HAP-1 (cell line): ENCODE results near the gene IRGM.
"Not testable (repeated sequence)": the region's sequence is repeated elsewhere in the genome, so short reads cannot be mapped to it uniquely, and the experiment has no call there.

ENCODE experiments used
- DNase-seq, 2 experiments: peaks; one replicate each; pipeline ENCODE4 v3.0.0-alpha.2; 2016 to 2020; ENCODE audit warnings: low spot score in 2 of 2
- H3K27me3 ChIP-seq: fragments of 250-450 bp; sonication (Bioruptor Pico); 2 replicates; pipeline ENCODE4 v1.5.1; 2020; ENCODE audit warnings: low read depth, mild to moderate bottlenecking, moderate library complexity
- H3K36me3 ChIP-seq: fragments of 250-450 bp; sonication (Bioruptor Pico); replicated peaks from 2 replicates; pipeline ENCODE4 v1.5.1; 2020; ENCODE audit warnings: mild to moderate bottlenecking
- H3K4me1 ChIP-seq: fragments of 250-450 bp; sonication (Bioruptor Pico); 2 replicates; pipeline ENCODE4 v1.5.1; 2020; ENCODE audit warnings: mild to moderate bottlenecking
- H3K4me3 ChIP-seq: fragments of 250-450 bp; sonication (Bioruptor Pico); 2 replicates; pipeline ENCODE4 v1.5.1; 2020; ENCODE audit warnings: mild to moderate bottlenecking, moderate library complexity
- H3K9me3 ChIP-seq: fragments of 250-450 bp; sonication (Bioruptor Pico); 2 replicates; pipeline ENCODE4 v1.5.1; 2020; ENCODE audit warnings: mild to moderate bottlenecking, moderate library complexity
- in situ Hi-C: fragments of 300-500 bp; cut with MboI; formaldehyde crosslinking; loops from 3 replicates; pipeline ENCODE4 v1.14.3; 2020; ENCODE audit warnings: low sequenced_read_pairs, inconsistent platforms, mixed read lengths

The IRGM gene, protein sequence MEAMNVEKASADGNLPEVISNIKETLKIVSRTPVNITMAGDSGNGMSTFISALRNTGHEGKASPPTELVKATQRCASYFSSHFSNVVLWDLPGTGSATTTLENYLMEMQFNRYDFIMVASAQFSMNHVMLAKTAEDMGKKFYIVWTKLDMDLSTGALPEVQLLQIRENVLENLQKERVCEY

DNA sequence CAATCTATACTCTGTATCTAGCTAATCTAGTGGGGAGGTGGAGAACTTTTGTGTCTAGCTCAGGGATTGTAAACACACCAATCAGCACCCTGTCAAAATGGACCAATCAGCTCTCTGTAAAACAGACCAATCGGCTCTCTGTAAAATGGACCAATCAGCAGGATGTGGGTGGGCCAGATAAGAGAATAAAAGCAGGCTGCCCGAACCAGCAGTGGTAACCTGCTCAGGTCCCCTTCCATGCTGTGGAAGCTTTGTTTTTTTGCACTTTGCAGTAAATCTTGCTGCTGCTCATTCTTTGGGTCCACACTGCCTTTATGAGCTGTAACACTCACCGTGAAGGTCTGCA is at the start of gene IRGM:
TSS of gene IRGM (plus strand) at position 214 of the 346 bp plus-strand sequence. CDS start 1,603 bp downstream, outside the sequence.
- in situ Hi-C loops, result loop anchor here (5.0 to 10.0 kb wide), 2 partner anchors 284 to 391 kb away; no protein-coding TSS in a partner anchor
- H3K4me3 ChIP-seq, H3K9me3 ChIP-seq, H3K36me3 ChIP-seq, DNase-seq, H3K4me1 ChIP-seq, H3K27me3 ChIP-seq: not testable (repeated sequence)

DNA sequence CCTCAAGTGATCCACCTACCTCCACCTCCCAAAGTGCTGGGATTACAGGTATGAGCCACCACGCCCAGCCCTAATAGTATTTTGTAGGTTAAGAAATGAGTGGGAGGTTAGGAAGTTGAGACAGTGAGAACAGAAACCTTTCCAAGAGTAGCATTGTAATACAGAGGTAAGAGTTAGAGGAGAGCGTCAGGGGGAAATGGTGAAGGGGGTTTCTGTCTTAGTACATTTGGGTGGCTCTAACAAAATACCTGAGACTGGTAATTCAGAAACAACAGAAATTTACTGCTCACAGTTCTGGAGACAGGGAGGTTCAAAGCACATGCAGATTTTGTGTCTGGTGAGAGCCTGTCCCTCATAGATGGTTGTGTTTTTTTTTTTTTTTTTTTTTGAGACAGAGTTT is 48.9 kb upstream of the IRGM start:
- in situ Hi-C loops, result loop anchor here (25.0 kb wide), 1 partner anchor 365 kb away; the partner anchor contains the start of gene ANXA6

DNA sequence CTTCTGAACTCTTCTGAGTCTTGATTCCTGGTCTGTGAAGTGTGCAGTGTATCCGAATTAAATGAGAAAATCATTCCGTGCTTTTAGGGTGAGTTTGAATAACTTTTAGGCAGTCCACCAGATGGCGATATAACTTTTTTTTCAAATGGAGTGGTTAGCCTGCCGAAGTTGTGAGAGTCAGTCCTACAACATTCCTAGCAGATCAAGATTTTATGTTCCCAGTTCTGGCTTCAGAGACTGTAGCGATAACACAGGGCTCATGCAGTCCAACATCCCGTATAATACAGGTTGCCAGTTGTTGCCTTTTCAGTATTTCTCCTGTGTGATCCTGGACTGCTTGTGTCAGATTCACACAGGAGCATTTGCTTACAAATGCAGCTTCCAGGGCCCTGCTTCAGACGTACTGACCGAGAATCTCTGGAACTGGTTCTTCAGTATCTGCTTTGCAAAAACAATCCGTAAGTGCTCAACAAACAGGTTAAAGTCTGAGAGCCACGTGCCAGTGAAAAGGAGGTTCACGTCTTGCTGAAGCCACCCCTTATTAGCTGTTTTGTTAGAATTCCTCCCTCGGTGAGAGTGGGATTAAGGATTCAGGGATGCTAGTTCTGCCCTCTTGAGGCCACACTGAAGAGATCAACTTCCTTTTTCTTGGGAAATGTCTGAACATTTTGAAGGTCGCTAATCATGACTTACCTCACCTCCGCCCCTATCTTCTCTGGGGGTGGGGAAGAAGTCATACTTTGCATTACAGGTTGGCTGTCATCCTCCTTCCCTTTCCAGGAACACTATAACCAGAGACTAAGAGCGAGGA is 45.0 kb upstream of the IRGM start:
- DNase-seq, result peak; percentile 52 to 79
- Histone ChIP-seq H3K27me3 (0 out of 2 replicates have a peak, but pooled peaks cover 2% of the 10 kb centered on the region), H3K4me3 (peak overlapping the region; percentile 21), H3K36me3 (no peaks in the 10 kb centered on the region), H3K4me1 (no peaks in the 10 kb centered on the region; the same call in none of the 2 replicates), H3K9me3 (no peaks in the 10 kb centered on the region)
- in situ Hi-C loops, result no loop called here

More for the DNA sequence above, 48.9 kb upstream of the IRGM start:
- no peak overlapping the region for H3K4me3 ChIP-seq
- DNase-seq, result no peak
- no peaks in the 10 kb centered on the region for H3K27me3 ChIP-seq
- no peaks in the 10 kb centered on the region for H3K9me3 ChIP-seq
- no peaks in the 10 kb centered on the region for H3K36me3 ChIP-seq
- H3K4me1 ChIP-seq, result no peaks in the 10 kb centered on the region; the same call in none of the 2 replicates

DNA sequence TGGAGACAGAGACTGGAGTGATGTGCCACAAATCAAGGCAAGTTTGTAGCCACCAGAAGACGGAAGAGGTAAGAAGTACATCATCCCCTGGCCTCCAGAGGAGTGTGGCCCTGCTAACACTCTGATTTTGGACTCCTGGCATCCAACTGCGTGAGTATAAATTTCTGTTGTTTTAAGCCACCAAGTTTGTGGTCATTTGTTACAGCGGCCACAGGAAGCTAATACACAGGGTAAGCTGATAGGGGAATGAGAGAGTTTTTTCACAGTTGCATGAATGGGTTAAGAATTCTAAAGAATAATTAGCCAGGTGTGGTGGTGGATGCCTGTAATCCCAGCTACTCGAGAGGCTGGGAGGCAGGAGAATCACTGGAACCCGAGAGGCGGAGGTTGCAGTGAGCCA is 41.9 kb upstream of the IRGM start:
- in situ Hi-C loops, result no loop called here
- Histone ChIP-seq H3K9me3 (no peaks in the 10 kb centered on the region), H3K27me3 (peaks cover 5% of the 10 kb centered on the region; the same call in 1 of the 2 replicates), H3K4me3 (no peak overlapping the region), H3K4me1 (no peaks in the 10 kb centered on the region; the same call in none of the 2 replicates), H3K36me3 (no peaks in the 10 kb centered on the region)
- no peak for DNase-seq

DNA sequence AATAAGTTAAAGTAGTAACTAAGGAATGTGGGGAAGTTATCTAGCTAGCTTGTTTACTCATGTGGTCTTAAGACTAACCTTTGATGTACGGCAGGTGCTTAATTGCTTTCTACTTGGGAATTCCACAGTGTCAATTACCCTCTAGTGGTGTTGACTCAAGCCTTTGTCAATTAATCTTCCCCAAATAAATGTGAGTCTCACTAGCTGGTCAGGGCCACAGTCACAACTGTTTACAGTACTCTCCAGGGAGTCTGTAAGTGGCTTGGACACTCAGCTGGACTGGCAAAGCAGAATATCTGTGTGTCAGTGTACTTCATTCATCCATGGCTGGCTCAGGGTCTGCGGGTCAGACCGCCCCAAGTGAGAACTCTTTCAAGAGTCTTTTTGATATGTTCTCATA is 37.0 kb upstream of the IRGM start:
- Histone ChIP-seq H3K36me3 (no peaks in the 10 kb centered on the region), H3K27me3 (peaks cover 5% of the 10 kb centered on the region; the same call in 1 of the 2 replicates), H3K4me1 (no peaks in the 10 kb centered on the region), H3K4me3 (no peak overlapping the region), H3K9me3 (no peaks in the 10 kb centered on the region)
- DNase-seq, result no peak
- in situ Hi-C loops, result no loop called here

DNA sequence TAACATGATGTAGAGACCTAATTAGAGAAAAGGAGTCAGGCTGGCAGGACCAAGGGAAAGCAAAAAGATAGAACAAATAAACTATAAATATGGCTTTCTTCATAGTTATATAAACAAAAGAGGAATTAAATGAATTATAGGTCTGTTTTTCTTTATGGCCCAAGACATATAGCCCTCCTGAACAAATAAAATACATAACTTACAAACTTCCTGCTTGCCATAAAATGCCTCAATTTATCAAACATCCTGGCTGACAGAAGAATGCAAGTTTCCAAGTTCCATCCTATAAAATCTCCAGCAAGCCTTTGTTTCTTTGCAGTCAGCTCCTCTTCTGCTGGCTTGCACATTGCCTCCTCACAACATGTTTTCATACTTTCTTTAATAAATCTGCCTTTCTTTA is 31.3 kb upstream of the IRGM start:
- DNase-seq, result no peak
- in situ Hi-C loops, result no loop called here
- Histone ChIP-seq H3K36me3 (no peaks in the 10 kb centered on the region), H3K27me3 (no peaks in the 10 kb centered on the region), H3K4me1 (no peaks in the 10 kb centered on the region), H3K4me3 (no peak overlapping the region), H3K9me3 (no peaks in the 10 kb centered on the region)

DNA sequence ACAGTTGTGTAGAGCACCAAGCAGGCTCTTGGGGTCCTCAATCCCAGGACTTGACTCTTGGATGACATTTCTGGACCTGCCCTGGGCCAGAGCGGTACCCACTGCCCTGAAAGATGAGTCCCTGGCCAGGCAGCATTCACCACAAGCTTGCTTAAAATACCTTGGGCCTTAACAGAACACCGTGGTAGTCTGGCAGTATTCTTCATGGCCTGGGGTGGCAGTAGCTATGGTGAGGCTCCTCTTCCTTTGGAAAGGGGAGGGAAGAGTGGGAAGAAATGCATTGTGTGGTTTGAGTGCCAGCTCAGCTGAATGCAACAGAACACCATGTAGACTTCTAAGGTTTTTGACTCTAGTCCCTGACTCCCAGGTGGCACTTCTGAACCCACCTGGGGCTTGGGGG is 29.4 kb upstream of the IRGM start:
- DNase-seq, result no peak
- no peaks in the 10 kb centered on the region for H3K36me3 ChIP-seq
- H3K9me3 ChIP-seq, result no peaks in the 10 kb centered on the region
- in situ Hi-C loops, result no loop called here
- no peaks in the 10 kb centered on the region for H3K4me1 ChIP-seq
- H3K4me3 ChIP-seq, result no peak overlapping the region
- H3K27me3 ChIP-seq, result no peaks in the 10 kb centered on the region

DNA sequence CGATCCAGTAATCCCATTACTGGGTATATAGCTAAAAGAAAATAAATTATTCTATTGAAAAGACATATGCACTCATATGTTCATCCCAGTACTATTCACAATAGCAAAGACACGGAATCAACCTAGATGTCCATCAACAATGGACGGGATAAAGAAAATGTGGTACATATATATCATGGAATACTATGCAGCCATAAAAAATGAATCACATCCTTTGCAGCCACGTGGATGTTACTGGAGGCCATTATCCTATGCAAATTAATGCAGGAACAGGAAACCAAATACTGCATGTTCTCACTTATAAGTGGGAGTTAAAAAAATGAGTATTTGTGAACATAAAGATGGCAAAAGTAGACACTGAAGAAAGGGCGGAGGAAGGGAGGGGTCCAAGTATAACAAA is 16.6 kb upstream of the IRGM start:
- Histone ChIP-seq H3K4me1 (no peaks in the 10 kb centered on the region), H3K36me3 (no peaks in the 10 kb centered on the region), H3K4me3 (no peak overlapping the region), H3K27me3 (0 out of 2 replicates have a peak, but pooled peaks cover 4% of the 10 kb centered on the region), H3K9me3 (no peaks in the 10 kb centered on the region)
- in situ Hi-C loops, result no loop called here
- DNase-seq, result no peak

DNA sequence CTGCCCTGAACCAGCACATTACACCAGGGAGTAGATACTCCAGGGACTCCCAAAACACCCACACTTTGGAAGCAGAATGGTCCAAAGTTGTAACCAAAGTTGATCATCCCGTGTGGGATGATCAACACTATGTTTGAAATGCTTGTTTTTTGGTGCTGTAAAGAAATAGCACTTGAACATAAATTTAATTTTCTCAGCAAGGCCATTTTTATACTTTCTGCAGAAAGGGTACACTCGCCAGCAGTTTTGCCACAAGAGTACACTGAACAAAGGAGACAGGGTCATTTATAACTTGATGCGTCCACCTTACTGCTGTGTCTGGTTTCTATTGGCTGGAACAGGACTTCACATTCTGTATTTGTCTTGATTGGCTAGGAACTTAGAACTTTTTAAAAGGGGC is 14.5 kb upstream of the IRGM start:
- H3K4me3 ChIP-seq, DNase-seq, H3K9me3 ChIP-seq, in situ Hi-C loops, H3K27me3 ChIP-seq, H3K36me3 ChIP-seq, H3K4me1 ChIP-seq: not testable (repeated sequence)

DNA sequence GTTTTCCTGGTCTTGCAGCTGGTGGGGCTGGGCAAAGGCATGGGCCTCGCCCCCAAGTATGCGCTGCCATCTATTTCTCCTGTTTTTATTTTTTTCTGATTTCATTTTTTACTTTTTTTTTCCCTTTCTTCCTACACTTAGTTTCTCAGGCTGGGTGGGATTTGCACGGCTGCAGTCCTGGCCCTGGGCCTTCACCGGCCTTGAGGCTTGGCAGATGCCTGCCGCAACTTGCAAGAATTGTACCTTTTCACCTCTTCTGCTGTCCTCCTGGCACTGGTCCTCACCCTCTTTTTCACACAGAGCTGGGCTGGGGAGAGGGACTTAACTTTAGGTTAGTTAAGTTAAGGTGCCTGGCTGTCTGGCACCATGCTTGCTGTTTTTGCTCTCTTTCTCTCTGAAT is 10.3 kb upstream of the IRGM start:
- Histone ChIP-seq H3K9me3 (no peaks in the 10 kb centered on the region; the same call in none of the 2 replicates), H3K27me3 (no peaks in the 10 kb centered on the region), H3K36me3 (no peaks in the 10 kb centered on the region), H3K4me3 (no peak overlapping the region), H3K4me1 (no peaks in the 10 kb centered on the region)
- in situ Hi-C loops, result no loop called here
- no peak for DNase-seq

DNA sequence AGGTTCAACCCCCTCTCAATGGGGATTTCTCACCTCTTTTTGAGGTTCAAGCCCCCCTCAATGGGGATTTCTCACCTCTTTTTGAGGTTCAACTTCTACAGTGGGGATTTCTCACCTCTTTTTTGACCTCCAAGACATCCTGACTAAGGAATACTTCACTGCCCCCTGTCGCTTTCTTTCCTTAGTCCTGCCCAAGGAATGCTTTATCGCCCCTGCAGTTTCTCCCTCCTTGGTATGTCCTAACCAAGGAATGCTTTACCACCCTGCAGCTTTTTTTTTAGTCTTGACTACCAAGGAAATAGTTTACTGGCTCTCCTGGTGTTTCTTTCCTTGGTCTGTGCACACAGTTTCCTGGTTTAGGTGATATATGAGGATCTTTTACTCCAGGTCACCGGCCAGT is 9.6 kb upstream of the IRGM start:
- no peak overlapping the region for H3K4me3 ChIP-seq
- H3K36me3 ChIP-seq, result no peaks in the 10 kb centered on the region
- in situ Hi-C loops, result no loop called here
- no peaks in the 10 kb centered on the region for H3K27me3 ChIP-seq
- DNase-seq, result no peak
- no peaks in the 10 kb centered on the region for H3K4me1 ChIP-seq
- H3K9me3 ChIP-seq, result no peaks in the 10 kb centered on the region; the same call in none of the 2 replicates

DNA sequence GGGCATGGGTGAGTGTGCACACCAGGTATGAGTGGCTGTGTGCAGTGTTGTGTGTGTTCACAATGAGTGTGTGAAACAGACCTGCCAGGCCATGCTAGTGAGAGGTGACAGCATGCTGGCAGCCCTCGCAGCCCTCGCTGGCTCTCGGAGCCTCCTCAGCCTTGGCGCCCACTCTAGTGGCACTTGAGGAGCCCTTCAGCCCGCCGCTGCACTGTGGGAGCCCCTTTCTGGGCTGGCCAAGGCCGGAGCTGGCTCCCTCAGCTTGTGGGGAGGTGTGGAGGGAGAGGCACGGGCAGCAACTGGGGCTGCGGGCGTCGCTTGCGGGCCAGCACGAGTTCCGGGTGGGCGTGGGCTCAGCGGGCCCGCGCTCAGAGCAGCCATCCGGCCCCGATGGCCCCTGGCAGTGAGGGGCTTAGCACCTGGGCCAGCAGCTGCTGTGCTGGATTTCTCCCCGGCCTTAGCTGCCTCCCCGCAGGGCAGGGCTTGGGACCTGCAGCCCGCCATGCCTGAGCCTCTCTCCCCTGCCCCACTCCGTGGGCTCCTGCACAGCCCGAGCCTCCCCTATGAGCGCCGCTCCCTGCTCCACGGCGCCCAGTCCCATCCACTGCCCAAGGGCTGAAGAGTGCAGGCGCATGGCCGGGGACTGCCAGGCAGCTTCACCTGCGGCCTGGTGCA is 999 bp upstream of the IRGM start:
- in situ Hi-C loops, result loop anchor here (5.0 to 10.0 kb wide), 2 partner anchors 283 to 391 kb away; no protein-coding TSS in a partner anchor
- H3K9me3 ChIP-seq, result not testable (repeated sequence)

DNA sequence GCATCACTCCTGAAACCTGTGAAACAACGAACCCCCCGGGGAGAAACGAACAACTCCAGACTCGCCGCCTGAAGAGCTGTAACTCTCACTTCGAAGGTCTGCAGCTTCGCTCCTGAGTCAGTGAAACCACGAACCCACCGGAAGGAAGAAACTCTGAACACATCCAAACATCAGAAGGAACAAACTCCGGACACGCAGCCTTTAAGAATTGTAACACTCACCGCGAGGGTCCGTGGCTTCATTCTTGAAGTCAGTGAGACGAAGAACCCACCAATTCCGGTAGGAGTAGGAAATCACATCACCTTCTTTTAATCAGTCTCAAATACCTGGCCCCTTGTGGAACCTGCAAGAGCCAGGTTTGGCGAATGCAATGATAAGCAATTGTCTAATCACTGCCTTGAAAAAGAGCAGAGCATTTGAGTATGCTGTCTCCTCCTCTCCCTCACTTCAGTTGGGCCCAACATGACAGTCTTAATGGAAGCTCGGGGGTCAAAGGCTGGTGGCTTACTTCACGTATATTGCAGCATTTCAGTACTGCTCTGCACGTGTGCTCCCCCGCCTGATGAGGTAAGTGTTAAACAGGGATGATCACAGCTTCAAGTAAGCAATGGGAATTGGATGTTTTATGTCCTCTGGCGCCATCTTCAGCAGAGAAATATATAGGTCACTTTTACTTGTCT is 473 bp downstream of the IRGM start:
- H3K9me3 ChIP-seq, result no peaks in the 10 kb centered on the region
- no peaks in the 10 kb centered on the region for H3K36me3 ChIP-seq
- no peak overlapping the region for H3K4me3 ChIP-seq
- peak; percentile 68 to 77 for DNase-seq
- H3K4me1 ChIP-seq, result 0 out of 2 replicates have a peak, but pooled peaks cover 3% of the 10 kb centered on the region
- peaks cover 7% of the 10 kb centered on the region for H3K27me3 ChIP-seq
- in situ Hi-C loops, result loop anchor here (5.0 to 10.0 kb wide), 2 partner anchors 284 to 392 kb away; no protein-coding TSS in a partner anchor

More for the DNA sequence above, 999 bp upstream of the IRGM start:
- not testable (repeated sequence) for H3K36me3 ChIP-seq, H3K27me3 ChIP-seq, H3K4me3 ChIP-seq, DNase-seq, H3K4me1 ChIP-seq
